GM21528 (cell line): ENCODE data around the gene ECE1.
"Not testable (repeated sequence)": the region's sequence is repeated elsewhere in the genome, so short reads cannot be mapped to it uniquely, and the experiment has no call there.

ENCODE experiments used
- ATAC-seq: cut with Tn5 transposase; IDR thresholded peaks from one replicate; pipeline ENCODE4 v1.9.1; 2021; ENCODE audit warnings: mild to moderate bottlenecking, moderate library complexity; ENCODE audit not compliant: unreplicated experiment, low FRiP score

Gene ECE1

GRCh38 chr1:21192871-21193270 is 97.4 kb downstream of the ECE1 start:
- ATAC-seq, result no peak

GRCh38 chr1:21192284-21192683 is 98.0 kb downstream of the ECE1 start:
- no peak for ATAC-seq

GRCh38 chr1:21190771-21191170 is 99.5 kb downstream of the ECE1 start:
- ATAC-seq, result not testable (repeated sequence)

GRCh38 chr1:21189906-21190500 is 100.3 kb downstream of the ECE1 start:
- ATAC-seq, result no peak

- no peak for ATAC-seq
Measured at GRCh38 chr1:21189421-21189820, 100.8 kb downstream of the ECE1 start.

- no peak for ATAC-seq
Measured at GRCh38 chr1:21188235-21188634, 102.0 kb downstream of the ECE1 start.

- no peak for ATAC-seq
Measured at GRCh38 chr1:21185221-21185731, 105.0 kb downstream of the ECE1 start.

GRCh38 chr1:21184276-21184675 is 106.0 kb downstream of the ECE1 start:
- no peak for ATAC-seq

- no peak for ATAC-seq
Measured at GRCh38 chr1:21182181-21182731, 108.0 kb downstream of the ECE1 start.

GRCh38 chr1:21178271-21178670 is 112.0 kb downstream of the ECE1 start:
- ATAC-seq, result not testable (repeated sequence)

- peak; percentile 84 for ATAC-seq
Measured at GRCh38 chr1:21176586-21177555, 113.4 kb downstream of the ECE1 start, which contains the start of gene EIF4G3. EIF4G3 (minus strand) TSS chr1:21176897; CDS start chr1:21002742, 174,155 bp downstream.

- ATAC-seq, result peak; percentile 24
Measured at GRCh38 chr1:21175670-21176581, 114.3 kb downstream of the ECE1 start.

- ATAC-seq, result no peak
Measured at GRCh38 chr1:21175324-21175669, 115.0 kb downstream of the ECE1 start.

GRCh38 chr1:21174654-21175323 is 115.5 kb downstream of the ECE1 start:
- no peak for ATAC-seq

GRCh38 chr1:21174230-21174629 is 116.0 kb downstream of the ECE1 start:
- no peak for ATAC-seq

- ATAC-seq, result not testable (repeated sequence)
Measured at GRCh38 chr1:21173096-21173495, 117.2 kb downstream of the ECE1 start.

- ATAC-seq, result not testable (repeated sequence)
Measured at GRCh38 chr1:21170837-21171236, 119.4 kb downstream of the ECE1 start.

GRCh38 chr1:21168444-21168843 is 121.8 kb downstream of the ECE1 start:
- no peak for ATAC-seq
